ENCODE measurements around the gene ITGB3.

- peak in 4 of 7 experiments; percentile 20 to 51 (median 34) for TF ChIP-seq CTCF (IDR thresholded peaks at IDR 0.05)
- TF ChIP-seq POLR2A (IDR thresholded peaks at IDR 0.05): peak; percentile 88 to 98 (median 92)
Measured at GRCh38 chr17:47323382-47324223, 70.0 kb downstream of the ITGB3 start, which contains the start of gene EFCAB13.
